ENCODE results near the gene SDHAF4.
"Not testable (repeated sequence)": the region's sequence is repeated elsewhere in the genome, so short reads cannot be mapped to it uniquely, and the experiment has no call there.

Gene SDHAF4
- 2.9 to 6.3 (median 4.2) reads per million in 4 donors for total RNA-seq

DNA sequence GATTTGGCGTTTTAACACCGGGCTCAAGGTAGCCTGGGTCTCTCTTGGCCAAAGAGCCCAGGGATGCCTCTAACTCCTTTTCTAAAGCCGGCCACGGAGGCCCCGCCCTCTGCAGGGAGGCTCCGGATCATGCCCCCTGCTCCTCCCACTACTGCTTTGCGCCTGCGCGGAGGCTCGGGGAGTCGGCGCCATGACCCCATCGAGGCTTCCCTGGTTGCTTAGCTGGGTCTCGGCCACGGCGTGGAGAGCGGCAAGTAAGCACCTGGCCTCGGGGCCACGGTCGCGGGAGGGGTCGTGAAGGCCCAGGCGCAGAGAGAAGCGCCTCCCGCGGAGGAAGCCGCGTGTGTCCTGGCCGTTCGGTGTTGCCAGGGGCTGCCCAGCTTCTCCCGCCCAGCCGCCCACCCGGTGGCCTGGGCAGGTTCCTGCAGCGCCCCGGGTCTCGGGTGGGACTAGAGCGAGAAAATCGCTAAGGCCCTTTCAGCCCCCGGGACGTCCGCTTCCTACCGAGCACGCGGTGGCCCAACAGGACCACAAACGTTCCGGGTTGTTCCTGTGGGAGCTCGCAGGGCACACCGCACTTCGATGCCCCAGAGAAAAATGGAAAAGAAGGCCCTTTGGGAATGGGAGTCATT, at the start of gene SDHAF4:
SDHAF4 (plus strand) TSS at position 180 of the 632 bp plus-strand sequence; CDS start at position 191, 11 bp downstream.
- peak; percentile 88 to 92 (median 90) for DNase-seq

DNA sequence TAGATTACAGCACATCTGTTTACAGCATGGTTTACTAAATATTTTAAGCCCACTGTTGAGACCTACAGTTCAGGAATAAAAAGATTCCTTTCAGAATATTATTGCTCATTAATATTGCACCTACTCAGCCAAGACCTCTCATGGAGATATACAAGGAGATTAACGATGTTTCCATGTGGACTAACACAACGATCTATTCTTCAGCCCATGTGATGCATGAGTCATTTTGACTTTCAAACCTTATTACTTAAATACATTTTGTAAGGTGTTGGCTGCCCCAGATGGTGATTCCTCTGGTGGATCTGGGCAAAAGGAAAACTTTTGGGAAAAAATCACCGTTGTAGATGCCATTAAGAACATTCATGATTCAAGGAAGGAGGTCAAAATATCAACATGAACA, 48.0 kb upstream of the SDHAF4 start:
- no peak for DNase-seq

DNA sequence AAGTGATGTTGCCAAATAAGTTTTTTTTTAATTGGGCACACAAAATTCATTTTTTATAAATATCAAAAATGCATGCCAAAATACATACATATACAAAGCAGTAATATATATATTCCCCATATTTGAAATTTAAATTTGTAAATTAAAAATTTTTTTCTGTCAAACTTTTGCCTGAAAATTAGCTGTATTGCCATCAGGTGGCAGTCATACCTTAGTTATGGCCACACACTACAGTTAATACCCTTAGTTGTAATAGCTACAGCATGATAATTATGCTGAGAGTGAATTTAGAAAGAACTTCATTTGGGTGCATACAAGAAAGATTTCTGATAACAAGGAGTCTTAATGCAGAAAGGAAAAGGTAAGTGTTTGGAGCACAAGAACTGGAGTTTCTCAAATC, 46.2 kb upstream of the SDHAF4 start:
- DNase-seq, result peak in 2 of 5 donors; percentile 6 to 11

DNA sequence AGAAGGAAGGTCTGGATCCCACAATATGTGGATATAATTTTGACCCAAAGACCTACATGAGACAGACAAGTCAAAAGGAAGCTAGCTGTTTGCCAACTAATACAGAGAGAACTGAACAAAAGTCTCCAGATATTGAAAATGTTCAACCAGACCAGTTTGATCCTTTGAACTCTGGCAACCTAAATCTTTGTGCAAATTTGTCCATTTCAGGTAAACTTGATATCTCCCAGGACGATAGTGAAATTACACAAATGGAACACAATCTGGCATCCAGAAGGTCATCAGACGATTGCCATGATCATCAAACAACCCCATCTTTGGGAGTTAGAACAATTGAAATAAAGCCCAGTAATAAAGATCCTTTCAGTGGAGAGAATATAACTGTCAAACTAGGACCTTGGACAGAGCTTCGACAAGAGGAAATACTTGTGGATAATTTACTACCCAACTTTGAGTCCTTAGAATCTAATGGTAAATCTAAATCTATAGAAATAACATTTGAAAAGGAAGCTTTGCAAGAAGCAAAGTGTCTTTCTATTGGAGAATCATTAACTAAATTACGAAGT, 41.9 kb upstream of the SDHAF4 start:
- DNase-seq, result no peak

DNA sequence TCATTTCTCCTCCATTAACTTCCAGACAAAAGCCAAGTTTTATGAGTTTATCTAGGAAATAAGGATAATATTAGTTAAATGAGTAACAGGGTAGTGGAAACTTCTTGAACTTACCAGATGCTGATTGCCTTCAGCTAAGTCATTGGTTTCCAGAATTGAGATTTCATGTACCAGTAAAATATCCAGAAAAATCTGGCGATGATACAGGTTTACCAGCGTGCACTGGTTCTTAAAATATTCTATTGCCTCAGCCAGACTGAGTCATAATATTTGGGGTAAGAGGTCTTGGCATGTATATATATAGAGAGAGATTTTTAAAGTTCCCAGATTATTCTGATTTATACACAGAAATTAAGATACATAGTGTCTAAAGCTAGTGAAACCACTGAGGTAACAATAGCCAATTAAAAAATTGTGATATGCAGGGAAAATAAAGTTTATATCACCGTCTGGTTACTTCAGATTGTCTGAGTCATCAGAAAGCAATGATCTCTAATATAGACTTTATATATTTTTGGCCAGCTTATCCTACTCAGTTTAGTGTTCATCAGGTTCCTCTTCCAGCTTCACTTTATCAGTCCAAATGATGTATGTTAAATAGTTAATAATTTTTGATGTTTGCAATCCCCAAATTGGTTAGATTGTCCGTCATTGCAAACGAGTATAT, 39.5 kb upstream of the SDHAF4 start:
- no peak for DNase-seq

DNA sequence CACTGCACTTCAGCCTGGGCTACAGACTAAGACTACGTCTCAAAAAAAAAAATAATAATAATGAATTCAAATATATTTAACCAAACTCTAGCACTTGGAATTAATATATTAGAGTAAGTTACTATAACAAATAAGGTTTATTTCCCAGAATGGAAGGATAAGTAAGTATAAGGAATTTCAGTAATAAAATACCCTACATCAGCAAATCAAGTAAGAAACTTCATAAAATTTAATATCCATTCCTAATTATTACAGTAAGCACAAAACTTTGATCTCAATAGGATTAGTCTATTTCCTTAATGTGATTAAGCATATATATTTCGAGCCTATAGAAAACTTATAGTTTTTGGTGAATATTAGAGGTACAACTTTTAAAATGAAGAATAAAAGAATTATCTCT, 36.7 kb upstream of the SDHAF4 start:
- no peak for DNase-seq

DNA sequence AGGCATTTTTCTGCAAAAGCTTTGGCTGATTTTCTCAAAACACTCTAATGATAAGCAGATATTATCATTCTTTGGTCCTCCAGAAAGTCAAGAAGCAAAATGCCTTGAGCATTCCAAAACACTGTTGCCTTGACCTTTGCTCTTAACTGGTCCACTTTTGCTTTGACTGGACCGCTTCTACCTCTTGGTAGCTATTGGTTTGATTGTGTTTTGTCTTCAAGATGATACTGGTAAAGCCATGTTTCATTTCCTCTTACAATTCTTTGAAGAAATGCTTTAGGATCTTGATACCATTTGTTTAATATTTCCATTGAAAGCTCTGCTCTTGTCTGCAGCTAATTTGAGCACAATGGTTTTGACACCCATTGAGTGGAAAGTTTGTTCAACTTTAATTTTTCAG, 35.6 kb upstream of the SDHAF4 start:
- no peak for DNase-seq

DNA sequence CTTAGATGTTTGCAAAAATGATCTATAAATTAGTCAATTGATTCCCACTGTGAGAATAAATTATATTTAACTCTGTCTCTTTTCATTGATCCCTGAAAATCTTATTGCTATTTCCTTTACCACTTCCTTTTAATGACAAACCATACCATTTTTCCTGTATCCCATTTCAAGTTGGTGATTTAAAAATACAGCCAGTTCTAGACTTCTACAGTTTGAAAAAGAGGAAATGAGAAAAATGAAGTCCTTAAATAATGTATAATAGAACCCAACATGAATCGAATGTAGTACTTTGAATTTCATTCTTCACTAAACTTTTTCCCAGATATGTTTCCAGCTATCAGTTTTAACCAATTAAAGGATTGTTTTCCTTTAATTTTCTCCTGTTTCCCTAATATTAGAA, 29.5 kb upstream of the SDHAF4 start:
- no peak for DNase-seq

DNA sequence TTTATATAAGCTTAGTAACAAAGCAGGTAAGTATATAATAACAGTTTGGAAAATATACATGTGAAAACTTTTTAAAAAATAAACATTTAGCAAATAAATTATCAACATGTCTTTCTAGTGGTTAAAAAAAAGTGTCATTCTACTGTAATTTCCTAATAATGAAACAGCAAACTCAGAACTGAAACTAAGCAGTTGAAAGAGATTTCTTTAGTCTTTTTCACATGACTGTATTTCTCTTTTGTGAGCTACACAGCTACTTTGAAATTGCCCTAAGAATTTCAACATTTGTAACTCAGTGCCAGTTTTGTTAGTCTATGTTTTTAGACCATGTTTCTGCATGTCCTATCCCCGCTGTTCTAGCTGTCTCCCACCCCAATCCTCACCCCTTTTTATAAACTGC, 28.4 kb upstream of the SDHAF4 start:
- DNase-seq, result no peak

DNA sequence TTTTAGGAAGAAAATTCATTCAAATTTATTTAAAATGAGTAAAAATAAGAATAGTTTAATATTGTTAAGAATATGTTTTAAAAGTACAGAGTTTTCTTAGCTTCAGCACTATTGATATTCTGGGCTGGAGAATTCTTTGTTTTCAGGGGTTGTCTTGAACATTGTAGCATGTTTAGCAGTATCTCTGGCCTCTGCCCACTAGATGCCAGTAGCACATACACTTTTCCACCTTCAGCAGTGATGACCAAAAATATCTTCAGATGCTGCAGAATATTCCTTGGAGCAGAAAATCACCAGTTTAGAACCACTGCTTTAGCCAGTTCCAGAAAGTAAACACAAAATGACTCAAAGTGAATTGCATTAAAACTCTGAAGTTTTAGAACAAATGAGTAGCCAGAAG, 19.4 kb upstream of the SDHAF4 start:
- peak in 1 of 5 donors; percentile 21 for DNase-seq

DNA sequence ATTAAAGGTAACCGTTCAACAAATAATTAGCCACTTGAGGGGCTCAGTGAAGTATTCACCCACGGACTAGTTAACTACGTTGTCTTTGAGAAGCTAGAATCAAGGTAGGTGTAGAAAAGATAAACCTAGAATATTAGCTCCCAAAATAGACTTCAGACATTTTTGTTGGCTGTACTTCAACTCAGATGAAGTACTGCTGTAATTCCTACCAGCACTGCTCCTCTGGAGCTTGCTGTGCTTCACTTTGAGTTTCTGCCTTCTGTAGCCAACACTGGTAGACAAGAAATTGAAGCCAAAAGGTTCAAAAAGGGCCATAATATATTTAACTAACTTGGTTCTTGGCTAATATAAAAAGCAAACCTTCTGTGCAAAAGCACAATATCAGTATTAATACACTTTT, 18.8 kb upstream of the SDHAF4 start:
- no peak for DNase-seq

DNA sequence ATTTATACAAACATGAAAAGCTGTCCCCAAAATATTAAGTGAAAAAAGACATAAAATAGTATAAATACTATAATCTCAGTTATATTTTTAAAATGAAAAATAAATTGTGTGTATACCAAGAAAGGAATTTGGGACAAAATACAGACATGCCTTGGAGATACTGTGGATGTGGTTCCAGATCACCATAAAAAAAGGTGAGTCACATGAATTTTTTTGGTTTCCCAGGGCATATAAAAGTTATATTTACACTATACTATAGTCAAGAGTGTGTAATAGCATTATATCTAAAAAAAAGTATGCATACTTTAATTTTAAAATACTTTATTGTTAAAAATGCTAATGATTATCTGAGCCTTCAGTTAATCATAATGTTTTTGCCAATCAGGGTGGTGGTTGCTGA, 17.4 kb upstream of the SDHAF4 start:
- no peak for DNase-seq

DNA sequence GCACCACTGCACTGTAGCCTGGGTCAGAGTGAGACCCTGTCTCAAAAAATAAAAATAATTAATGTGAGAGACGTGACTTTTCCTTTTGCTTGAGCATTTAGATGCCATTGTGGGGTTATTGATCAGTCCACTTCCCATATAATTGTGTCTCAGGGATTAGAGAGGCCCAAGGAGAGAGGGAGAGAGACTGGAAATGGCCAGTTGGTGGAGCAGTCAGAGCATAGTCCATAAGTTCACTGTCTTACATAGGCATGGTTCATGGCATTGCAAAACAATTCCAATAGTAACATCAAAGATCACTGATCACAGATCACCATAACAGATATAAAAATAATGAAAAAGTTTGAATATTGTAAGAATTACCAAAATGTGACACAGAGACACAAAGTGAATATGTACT, 15.2 kb upstream of the SDHAF4 start:
- DNase-seq, result no peak

DNA sequence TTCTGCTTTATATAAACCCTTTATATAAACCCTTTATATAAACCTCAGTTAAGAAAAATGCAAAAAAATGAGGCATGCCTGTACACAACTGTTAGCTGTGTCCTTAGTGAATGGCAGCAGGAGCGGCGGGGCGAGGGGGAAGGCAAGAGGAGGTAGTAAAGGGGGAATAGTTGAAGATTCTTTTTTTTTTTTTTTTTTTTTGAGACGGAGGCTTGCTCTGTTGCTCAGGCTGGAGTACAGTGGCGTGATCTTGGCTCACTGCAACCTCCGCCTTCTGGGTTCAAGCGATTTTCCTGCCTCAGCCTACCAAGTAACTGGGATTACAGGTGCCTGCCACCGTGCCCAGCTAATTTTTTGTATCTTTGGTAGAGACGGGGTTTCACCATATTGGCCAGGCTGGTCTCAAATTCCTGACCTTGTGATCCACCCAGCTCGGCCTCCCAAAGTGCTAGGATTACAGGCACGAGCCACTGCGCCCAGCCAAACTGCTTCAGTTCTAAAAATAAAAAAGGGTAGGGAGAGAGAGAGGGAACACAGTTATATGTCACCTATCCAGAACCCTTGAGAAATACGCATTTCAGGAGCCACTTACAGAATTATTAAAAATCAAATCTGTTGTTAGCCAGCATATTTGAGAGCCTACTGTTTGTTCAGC, 14.3 kb upstream of the SDHAF4 start:
- DNase-seq, result not testable (repeated sequence)

DNA sequence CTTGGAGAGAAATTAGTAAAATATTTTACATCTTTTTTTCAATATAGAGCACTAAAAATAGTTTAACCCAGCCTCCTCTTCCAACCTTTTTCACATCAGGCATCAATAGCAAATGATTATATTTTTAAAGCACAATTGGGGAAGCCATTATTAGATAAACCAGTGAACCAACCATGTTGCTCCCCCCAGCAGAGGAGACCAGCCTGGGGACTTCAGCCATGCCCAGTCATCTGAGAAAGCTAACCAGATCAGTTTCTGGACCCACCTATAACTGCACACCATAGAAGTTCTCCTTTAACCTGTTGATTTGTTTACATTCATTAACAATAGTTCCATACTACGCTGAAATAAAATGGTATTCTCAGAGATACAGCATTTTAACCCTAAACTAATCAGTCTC, 13.8 kb upstream of the SDHAF4 start:
- DNase-seq, result no peak

DNA sequence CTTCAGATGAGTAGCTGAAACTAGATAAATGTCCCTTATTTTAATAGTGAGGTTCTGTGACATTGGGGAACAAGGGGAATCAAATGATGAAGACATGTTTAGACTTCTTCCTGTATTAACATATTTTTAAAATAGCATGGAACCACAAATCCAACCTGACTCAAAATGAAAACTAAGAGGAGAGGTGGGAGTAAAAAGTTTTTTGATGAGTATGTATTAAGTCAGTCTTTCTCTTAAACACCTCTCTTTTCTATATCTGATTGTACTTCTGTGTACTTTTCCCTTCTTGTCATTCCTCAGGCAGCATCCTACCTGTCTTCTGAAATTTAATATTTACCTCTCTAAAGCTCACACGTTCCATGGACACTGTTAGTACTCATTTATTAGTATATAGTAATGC, 8.7 kb upstream of the SDHAF4 start:
- DNase-seq, result no peak

DNA sequence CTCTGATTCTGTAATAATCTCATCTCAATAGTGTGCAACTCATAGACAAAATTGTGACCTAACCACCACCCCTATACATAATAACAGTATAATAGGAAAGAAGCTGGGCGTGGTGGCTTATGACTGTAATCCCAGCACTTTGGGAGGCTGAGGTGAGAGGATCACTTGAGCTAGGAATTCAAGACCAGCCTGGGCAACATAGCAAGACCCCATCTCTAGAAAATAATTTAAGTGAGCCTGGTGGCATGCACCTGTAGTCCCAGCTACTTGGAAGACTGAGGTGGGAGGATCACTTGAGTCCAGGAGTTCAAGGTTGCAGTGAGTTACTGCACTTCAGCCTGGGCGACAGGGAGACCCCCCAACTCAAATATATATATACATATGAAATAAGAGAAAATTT, 4.3 kb upstream of the SDHAF4 start:
- DNase-seq, result not testable (repeated sequence)

DNA sequence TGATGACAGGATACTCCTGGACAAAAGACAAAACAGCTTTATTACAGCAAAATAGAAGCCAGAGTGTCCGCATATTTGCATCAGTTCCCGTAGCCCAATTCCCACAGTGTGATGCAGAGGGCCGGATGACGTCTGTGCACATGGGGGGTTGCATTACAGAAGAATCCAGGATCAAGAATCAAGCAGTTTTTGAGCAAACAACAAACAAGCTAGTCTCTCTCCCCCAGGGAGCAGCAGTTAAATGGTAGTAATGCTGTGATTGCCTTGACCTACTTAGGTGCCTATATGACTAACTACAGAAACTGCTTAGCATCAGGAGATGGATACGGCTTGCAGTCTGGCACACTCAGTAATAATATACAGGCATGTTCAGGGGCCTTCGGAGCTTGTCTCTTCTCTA, 3.2 kb upstream of the SDHAF4 start:
- DNase-seq, result no peak

DNA sequence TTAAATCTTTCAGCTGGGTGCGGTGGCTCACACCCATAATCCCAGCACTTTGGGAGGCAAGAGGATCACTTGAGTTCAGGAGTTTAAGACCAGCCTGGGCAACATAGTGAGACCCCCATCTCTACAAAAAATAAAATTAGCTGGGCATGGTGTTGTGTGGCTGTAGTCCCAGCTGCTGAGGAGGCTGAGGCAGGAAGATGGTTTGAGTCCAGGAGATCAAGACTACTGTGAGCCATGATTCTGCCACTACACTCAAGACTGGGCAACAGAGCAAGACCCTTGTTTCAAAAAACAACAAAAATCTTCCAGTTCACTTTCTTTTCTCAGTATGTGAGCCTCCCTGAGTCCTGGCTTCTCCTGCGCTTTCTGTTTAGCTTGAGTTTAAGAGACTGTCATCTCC, 7.9 kb downstream of the SDHAF4 start:
- no peak for DNase-seq

DNA sequence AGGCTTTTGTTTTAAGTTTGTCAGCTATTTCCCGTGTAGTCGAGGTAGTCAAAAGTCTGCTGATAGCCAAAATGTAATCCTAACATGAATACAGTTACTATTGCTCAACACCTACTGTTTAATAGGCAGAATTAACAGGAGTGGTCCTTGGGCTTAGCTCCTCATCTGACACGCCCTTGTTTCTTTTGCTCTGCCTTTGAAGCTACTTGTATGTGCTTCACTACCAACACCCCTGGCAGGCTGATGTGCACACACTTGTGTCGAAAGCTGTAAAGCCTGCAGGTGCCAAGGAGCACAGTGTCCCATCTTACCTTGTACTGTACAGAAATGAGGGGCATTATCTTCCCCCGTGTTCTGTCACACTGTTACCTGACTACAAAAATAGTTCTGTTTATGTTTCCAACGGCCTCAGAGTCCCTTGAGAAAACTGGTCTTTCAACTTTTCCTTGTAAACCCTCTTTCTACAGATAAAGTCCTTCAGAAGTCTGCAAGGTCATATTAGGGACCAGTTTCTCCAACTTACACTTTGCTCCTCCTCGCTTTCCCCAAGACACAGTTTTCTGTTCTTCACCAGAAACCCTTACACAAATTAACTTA, 9.3 kb downstream of the SDHAF4 start:
- DNase-seq, result no peak

DNA sequence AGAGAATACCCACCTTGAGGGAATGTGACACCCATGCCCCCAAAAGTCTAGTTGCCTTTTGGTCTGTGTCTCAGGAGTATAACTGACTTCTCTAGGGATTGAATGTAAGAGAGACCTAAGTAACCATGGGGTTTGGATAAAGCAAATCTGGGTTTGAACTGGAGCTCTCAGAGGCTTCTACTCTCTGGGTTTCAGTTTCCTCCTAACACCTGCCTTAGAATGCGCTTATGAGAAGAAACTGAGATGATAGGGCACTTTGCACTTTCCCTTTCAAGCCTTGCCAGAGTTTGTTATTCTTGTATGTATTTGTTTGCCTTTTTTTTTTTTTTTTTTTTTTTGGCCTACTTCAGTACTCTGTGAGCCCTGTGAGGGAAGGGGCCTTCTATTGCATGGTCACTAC, 19.4 kb downstream of the SDHAF4 start:
- DNase-seq, result no peak

DNA sequence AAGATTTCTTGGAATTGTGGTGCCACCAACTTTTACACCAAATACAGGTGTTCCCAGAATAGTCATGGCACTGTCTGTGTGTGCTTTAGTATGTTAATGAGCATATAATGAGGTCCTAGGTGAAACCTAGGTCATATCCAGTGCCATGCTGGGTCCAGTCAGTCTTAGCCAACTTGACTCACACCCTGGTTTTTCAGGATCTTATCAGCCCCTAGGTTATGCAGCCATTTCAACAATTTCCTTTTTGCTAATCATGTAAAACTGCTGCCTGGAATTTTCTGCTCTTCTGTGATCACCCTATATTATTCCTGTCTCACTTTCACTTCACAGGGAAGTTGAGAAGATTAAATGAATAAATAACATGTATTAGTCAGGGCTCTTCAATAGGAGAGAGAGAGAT, 23.7 kb downstream of the SDHAF4 start:
- no peak for DNase-seq

DNA sequence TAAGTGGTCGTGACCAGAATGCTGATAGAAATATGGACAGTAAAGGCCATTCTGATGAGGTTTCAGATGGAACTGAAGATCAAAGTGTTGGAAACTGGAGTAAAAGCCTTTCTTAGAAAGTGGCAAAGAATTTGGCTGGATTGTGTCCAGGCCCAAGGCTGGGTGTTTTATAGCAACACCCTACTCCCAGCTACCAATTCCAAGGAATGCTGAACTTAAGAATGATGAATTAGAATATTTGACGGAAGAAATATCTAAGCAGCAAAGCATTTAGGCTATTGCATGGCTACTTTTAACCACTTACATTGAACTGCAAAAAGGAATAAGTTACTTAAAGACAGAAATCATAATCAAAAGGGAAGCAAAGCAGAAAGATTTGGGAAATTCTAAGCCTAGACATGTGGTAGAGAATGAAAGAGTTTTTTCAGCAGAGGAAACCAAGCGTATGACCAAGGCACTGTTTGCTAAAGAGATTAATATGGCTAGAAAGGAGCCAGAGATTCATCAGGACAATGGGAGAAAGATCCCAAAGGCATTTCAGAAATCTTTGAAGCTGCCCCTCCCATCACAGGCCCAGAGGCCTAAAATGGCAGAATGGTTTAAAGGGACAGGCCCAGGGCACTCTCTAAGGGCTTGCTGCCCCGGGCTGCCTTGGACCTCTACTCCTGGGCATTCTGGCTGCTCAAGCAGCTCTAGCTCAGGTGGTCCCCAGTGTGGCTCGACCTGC, 25.8 kb downstream of the SDHAF4 start:
- no peak for DNase-seq

Data from T-helper 1 cell (primary cell).